ENCODE measurements around the gene SPRED1. TPM values are rescaled to one million over a fixed set of nuclear protein-coding genes. Genes with fewer than 3 reads are reported as not detected.

The SPRED1 gene
- total RNA-seq, 2 experiments from 2014 or later, result 0.10 to 0.13 TPM

DNA sequence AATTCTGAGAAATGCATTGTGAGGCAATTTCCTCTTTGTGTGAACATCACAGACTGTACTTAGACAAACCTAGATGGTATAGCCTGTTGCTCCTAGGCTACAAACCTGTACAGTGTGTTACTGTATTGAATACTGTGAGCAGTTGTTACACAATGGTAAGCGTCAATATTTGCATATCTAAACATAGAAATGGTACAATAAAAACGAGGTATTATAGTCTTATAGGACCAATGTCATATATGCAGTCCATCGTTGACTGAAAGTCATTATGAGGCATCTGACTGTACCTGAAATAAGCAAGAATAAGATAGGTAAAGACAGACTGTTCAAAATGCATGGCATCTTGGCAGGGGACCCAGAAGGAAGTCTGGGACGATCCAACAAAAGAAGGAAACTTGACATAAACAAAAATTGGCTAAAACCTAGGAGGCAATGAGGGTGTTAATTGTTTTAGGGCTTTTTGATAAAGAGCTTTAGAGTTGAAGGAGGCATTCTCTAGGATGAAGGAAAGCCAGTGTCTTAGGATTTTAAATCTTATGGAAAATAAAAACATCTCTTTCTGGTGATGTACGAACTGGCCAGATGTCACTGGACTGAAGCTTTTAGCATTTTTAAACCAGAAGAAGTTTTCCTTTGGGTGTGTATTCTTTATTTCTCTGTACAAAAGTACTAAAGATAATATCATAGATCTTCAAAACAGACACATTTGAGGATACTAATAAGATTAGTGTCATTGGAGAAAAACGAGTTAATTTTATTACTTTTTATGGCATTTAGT is 9.2 kb upstream of the SPRED1 start:
- DNase-seq, result no peak
- no peak overlapping the region for H3K27ac Mint-ChIP-seq
- H3K27me3 Mint-ChIP-seq, result peaks cover 31% of the 10 kb centered on the region
- H3K36me3 Mint-ChIP-seq (ENCODE audit: low read depth), result no peaks in the 10 kb centered on the region
- no peaks in the 10 kb centered on the region for H3K9me3 Mint-ChIP-seq
- no peaks in the 10 kb centered on the region for H3K4me1 Mint-ChIP-seq
- no peak overlapping the region for H3K4me3 Mint-ChIP-seq
- ChIA-PET CTCF (no interaction called here), POLR2A (interaction anchor here (0.8 to 0.9 kb wide), 2 partner anchors 8 to 9 kb away, joined by 3 to 4 read pairs; partner anchors contain the start of gene SPRED1)

DNA sequence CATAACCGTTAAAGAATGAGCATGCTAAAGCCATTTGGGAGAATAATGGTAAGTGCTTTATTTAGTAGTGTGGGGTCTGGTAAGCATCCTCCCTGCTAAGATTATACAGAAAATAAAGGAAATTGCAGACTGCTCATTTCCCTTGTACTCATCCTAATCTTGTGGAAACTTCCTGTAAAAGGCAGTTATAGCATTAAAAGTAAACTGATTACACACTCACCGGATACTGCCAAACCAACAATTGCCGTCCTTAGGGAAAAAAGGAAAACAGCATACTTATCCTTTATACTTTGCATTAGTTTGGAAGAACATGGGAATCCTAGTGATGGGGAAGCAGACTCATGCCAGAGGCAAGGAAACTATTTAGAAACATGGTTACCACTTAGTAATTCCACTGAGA is 5.3 kb upstream of the SPRED1 start:
- Mint-ChIP-seq H3K4me1 (peaks cover 9% of the 10 kb centered on the region), H3K27ac (no peak overlapping the region), H3K4me3 (no peak overlapping the region), H3K36me3 (ENCODE audit: low read depth) (no peaks in the 10 kb centered on the region), H3K27me3 (peaks cover 60% of the 10 kb centered on the region), H3K9me3 (no peaks in the 10 kb centered on the region)
- CTCF ChIA-PET, result no interaction called here
- DNase-seq, result no peak
- POLR2A ChIA-PET, result no interaction called here

DNA sequence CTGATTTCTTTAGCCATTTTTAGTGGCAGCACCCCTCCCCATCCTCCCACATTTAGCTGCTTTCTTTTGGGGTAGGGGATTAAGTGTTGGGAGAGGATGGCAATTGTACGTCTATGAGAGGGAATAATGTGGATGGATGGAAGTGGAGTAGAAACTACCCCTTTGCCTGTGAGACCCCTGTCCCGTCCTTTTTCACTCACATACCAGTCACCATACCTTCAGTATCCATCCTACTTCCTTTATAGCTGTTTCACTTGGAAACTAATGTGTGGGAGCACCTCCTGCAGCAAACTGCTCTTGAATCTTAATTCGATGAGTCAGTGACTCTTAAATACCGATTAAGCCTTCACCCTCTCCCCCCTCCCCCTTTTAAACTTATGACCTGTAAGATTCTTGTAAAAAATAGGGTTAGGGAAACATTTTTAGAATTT is 730 bp downstream of the SPRED1 start:
- Mint-ChIP-seq H3K27me3 (peaks cover 63% of the 10 kb centered on the region), H3K4me1 (peaks cover 25% of the 10 kb centered on the region), H3K4me3 (peak overlapping the region; percentile 61), H3K36me3 (ENCODE audit: low read depth) (no peaks in the 10 kb centered on the region), H3K27ac (no peak overlapping the region), H3K9me3 (no peaks in the 10 kb centered on the region)
- POLR2A ChIA-PET, result interaction anchor here (1.6 kb wide), 1 partner anchor 11 kb away, joined by 4 read pairs; no protein-coding TSS in a partner anchor
- no peak for DNase-seq
- CTCF ChIA-PET, result interaction anchor here (1.1 kb wide), 1 partner anchor 257 kb away, joined by 3 read pairs; no protein-coding TSS in a partner anchor

DNA sequence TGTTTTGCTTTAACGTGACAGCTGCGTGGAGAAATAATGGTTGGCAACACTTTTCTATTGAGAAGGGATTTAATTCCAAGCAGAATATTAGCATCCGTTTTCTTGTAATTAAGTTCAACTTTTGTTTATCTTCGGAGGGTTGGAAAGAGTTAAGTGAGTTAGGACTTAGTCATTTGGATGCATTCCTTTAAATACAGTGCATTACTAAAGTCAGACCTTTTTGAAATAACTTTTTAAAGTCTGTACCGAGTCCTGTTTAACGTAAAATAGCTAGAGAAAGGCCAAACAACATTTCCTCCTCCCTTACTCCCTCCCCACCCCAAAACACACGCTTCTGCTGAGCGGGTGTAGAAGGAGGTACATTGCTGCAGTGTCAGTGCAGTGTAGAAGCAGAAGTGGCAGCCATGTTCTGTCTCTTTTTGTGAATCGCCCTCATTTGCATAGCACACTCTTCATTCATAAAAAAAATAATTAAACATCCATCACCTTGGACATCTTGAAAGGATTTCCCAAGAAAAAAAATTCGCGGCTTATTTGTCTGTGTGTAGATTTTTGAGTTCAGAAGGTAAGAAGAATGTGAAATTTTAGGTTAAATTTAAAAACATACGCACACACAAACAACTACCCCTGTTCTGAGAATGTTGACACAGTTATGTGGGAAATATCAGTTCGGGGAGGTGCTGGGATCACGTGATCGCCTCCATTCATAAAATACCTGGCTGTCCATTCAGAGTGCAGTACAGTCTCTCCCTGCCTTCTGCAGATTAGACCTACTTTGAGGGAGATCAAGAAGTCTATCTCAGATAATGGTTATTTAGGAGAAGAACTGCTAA is 1.6 kb downstream of the SPRED1 start:
- Mint-ChIP-seq H3K9me3 (no peaks in the 10 kb centered on the region), H3K27ac (no peak overlapping the region), H3K4me3 (peak overlapping the region; percentile 14), H3K36me3 (ENCODE audit: low read depth) (no peaks in the 10 kb centered on the region), H3K27me3 (peaks cover 56% of the 10 kb centered on the region), H3K4me1 (peaks cover 25% of the 10 kb centered on the region)
- DNase-seq, result no peak
- ChIA-PET CTCF (no interaction called here), POLR2A (no interaction called here)

DNA sequence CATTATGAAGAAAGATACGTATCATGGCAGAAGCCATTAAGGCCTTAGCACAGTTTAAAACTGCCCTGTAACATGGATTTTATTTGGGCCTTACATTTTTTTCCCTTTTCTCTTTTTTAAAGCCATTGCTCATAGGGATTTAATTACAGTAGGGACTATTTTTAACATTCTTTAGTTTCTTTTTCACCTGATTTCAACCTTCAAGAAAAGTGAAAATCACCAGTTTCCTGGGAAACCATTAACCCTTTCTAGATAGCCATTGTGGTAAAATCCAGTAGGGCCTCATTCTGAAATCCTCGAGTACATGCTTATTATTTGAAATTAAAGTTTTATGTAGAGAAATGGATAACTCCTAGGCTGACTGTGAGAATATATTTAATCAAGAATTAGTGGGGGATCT is 3.1 kb downstream of the SPRED1 start:
- H3K27ac Mint-ChIP-seq, result no peak overlapping the region
- ChIA-PET POLR2A (no interaction called here), CTCF (no interaction called here)
- peaks cover 25% of the 10 kb centered on the region for H3K4me1 Mint-ChIP-seq
- no peak for DNase-seq
- H3K4me3 Mint-ChIP-seq, result no peak overlapping the region
- H3K9me3 Mint-ChIP-seq, result no peaks in the 10 kb centered on the region
- no peaks in the 10 kb centered on the region for H3K36me3 Mint-ChIP-seq (ENCODE audit: low read depth)
- peaks cover 48% of the 10 kb centered on the region for H3K27me3 Mint-ChIP-seq

DNA sequence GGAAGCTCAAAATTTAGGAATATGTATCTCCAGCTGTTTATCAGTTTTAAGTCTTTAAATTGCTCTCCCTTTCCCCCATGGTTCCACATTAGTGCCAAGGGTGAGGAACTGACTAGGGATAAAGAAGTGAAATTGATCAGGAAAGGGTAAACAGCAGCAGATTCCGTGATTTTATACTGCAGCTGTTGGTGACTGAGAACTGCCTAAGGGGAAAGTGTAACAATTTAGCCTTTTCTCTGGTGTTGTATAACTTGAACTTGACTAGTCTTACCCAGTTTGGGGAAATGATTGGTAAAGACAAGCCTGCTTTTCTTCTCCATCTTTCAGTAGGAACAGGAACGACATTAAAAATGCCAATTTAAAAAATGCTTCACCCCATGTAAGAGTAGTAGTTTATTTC is 5.0 kb downstream of the SPRED1 start:
- CTCF ChIA-PET, result no interaction called here

DNA sequence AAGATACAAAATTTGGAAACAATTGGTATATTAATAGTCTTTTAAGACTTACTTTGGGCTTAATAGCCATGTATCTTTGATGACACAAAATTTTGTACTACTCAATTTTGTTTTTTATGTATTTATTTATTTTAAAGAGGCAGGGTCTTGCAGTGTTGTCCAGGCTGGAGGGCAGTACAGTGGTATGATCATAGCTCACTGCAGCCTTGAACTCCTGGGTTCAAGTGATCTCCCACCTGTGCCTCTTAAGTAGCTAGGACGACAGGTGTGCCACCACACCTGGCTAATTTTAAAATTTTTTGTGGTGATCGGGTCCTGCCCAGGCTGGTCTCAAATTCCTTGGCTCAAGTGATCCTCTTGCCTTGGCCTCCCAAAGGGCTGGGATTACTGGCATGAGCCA is 6.5 kb downstream of the SPRED1 start:
- Mint-ChIP-seq H3K9me3 (no peaks in the 10 kb centered on the region), H3K27ac (no peak overlapping the region), H3K36me3 (ENCODE audit: low read depth) (no peaks in the 10 kb centered on the region), H3K4me1 (peaks cover 4% of the 10 kb centered on the region), H3K27me3 (peaks cover 26% of the 10 kb centered on the region), H3K4me3 (no peak overlapping the region)
- DNase-seq, result no peak
- CTCF ChIA-PET, result no interaction called here
- POLR2A ChIA-PET, result no interaction called here

More for the DNA sequence above, 5.0 kb downstream of the SPRED1 start:
- peaks cover 16% of the 10 kb centered on the region for H3K4me1 Mint-ChIP-seq
- H3K36me3 Mint-ChIP-seq (ENCODE audit: low read depth), result no peaks in the 10 kb centered on the region
- peaks cover 38% of the 10 kb centered on the region for H3K27me3 Mint-ChIP-seq
- no peaks in the 10 kb centered on the region for H3K9me3 Mint-ChIP-seq
- H3K27ac Mint-ChIP-seq, result no peak overlapping the region
- H3K4me3 Mint-ChIP-seq, result no peak overlapping the region
- POLR2A ChIA-PET, result no interaction called here
- DNase-seq, result no peak

DNA sequence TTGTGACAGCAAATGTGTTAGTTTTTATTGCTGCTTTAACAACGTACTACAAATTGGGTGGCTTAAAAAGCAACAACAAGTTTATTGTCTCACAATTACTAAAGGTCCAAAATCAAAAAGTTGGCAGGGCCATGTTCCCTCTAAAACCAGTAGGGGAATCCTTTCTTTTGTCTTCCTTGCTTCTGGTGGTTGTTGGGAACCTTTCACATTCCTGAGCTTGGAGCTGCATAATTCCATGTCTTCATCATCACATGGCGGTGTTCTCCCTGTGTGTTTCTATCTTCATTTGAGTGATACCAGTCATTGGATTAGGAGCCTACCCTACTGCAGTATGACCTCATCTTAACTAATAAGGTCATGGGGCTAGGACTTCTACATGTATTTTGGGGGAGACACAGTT is 7.4 kb downstream of the SPRED1 start:
- no peak overlapping the region for H3K4me3 Mint-ChIP-seq
- no peaks in the 10 kb centered on the region for H3K4me1 Mint-ChIP-seq
- no peaks in the 10 kb centered on the region for H3K36me3 Mint-ChIP-seq (ENCODE audit: low read depth)
- H3K27me3 Mint-ChIP-seq, result peaks cover 16% of the 10 kb centered on the region
- no peak overlapping the region for H3K27ac Mint-ChIP-seq
- POLR2A ChIA-PET, result no interaction called here
- no peaks in the 10 kb centered on the region for H3K9me3 Mint-ChIP-seq
- CTCF ChIA-PET, result no interaction called here
- DNase-seq, result no peak

DNA sequence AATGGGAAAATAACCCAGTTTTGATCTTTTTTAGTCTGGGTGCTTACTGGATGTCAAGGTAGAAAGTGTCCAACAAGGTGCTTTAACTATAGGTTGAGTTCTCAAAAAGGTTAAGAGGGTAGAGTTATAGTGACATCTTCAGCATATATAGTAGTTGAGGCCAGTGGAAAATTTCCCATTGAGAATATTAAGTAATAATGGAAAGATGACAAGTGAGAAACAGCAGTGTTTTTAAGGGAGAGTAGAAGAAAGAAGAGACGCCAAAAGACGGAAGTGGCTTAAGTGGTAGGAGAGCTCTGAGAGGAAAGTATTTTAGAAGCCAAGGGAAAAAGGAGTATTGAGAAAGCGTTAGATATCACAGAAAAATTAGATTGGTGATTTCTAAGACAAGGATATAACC is 10.6 kb downstream of the SPRED1 start:
- Mint-ChIP-seq H3K27me3 (peaks cover 8% of the 10 kb centered on the region), H3K36me3 (ENCODE audit: low read depth) (no peaks in the 10 kb centered on the region), H3K4me1 (no peaks in the 10 kb centered on the region), H3K9me3 (no peaks in the 10 kb centered on the region), H3K27ac (no peak overlapping the region), H3K4me3 (no peak overlapping the region)
- ChIA-PET POLR2A (no interaction called here), CTCF (no interaction called here)
- DNase-seq, result no peak

DNA sequence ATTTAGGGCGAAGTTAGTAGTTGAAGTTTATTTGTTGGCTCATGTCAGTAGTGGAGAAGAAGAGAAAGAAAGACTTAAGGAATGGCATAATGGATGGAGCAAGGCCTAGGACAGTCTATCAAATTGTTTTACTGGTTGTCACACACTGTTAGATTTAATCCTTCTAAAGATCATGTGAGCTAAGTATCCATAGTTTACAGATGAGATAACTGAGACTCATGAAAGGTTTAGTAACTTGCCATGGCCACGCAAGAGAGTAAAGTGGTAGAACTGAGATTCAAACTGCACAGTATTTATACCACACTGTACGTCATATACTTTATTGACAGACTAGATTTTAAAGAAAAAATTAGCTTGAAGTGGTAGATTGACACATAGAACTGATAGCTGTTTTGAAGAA is 11.4 kb downstream of the SPRED1 start:
- Mint-ChIP-seq H3K27me3 (peaks cover 8% of the 10 kb centered on the region), H3K4me1 (no peaks in the 10 kb centered on the region), H3K36me3 (ENCODE audit: low read depth) (no peaks in the 10 kb centered on the region), H3K4me3 (no peak overlapping the region), H3K27ac (no peak overlapping the region), H3K9me3 (no peaks in the 10 kb centered on the region)
- POLR2A ChIA-PET, result interaction anchor here (1.0 kb wide), 1 partner anchor 13 kb away, joined by 3 read pairs; no protein-coding TSS in a partner anchor
- CTCF ChIA-PET, result no interaction called here
- no peak for DNase-seq

DNA sequence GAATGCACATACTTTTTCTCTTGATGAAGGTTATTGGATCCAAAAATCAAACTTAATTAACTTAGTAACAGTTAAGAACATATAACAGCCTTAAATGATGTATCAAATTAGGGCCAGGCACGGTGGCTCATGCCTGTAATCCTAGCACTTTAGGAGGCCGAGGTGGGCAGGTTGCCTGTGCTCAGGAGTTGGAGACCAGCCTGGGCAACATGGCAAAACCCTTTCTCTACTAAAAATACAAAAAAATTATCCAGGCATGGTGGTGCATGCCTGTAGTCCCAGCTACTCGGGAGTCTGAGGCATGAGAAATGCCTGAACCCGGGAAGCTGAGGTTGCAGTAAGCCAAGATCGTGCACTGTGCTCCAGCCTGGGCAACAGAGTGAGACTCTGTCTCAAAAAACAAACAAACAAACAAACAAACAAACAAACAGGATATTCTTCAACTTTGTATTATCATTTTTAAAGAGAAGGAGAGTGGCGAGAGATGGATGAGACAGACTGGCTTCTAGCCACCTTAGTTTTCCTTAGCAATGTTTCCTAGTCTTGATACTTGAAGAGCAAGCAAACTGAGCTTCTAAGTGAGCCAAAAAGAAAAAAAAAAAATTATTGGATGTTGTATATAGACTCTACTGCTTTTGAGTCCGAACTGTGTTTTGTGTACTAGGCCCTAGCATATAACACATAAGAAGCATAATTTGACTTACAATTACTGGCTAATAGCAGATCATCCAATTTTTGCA is 13.8 kb downstream of the SPRED1 start:
- Mint-ChIP-seq H3K4me3 (no peak overlapping the region), H3K27ac (no peak overlapping the region), H3K4me1 (no peaks in the 10 kb centered on the region), H3K9me3 (no peaks in the 10 kb centered on the region), H3K36me3 (ENCODE audit: low read depth) (no peaks in the 10 kb centered on the region), H3K27me3 (no peaks in the 10 kb centered on the region)
- ChIA-PET POLR2A (no interaction called here), CTCF (no interaction called here)
- no peak for DNase-seq

DNA sequence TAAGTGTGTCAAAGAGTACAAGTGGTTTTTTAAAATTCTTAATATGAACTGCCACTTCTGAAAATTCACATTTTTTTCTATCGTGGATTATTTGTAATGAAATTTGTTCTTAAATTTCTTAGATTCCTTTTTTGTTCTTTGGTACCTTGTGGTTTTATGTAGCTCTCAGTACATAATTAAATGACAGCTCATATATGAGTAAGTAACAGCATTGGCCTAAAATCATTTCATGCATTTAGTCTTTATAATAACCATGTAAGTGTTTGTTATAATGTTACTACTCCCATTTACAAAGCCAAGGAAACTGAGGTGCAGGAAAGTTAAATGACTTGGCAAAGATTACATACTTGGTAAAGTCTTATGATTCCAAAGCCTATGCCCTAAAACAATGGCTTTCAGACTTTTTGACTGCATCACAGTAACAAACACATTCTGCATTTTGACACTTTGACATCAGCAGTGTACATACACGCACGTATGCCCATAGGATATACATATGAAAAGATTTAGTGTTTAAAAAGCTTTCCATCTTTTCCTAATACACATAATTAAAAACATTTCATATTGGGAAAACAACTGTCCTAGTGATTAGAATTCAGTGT is 14.9 kb downstream of the SPRED1 start:
- DNase-seq, result no peak
- Mint-ChIP-seq H3K27me3 (peaks cover 3% of the 10 kb centered on the region), H3K27ac (no peak overlapping the region), H3K36me3 (ENCODE audit: low read depth) (no peaks in the 10 kb centered on the region), H3K4me3 (no peak overlapping the region), H3K4me1 (no peaks in the 10 kb centered on the region), H3K9me3 (no peaks in the 10 kb centered on the region)
- ChIA-PET CTCF (no interaction called here), POLR2A (no interaction called here)

DNA sequence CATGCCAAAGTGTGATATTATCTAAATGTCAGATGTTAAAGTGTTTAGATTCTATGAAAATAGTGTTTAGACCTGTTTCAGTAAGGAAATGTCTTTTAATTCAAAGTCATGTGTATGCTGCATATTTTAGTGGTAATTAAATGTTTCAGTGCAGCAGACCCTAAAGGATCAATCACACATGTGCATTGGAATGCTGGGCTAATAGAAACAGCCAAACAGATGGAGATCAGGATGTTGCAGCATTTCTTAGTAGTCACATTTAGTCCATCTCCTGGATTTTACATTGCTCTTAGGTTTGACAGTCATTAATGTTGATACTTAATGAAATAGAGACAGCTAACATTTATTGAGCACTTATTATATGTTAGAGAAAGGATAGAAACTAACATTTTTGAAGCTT is 18.5 kb downstream of the SPRED1 start:
- Mint-ChIP-seq H3K27ac (no peak overlapping the region), H3K9me3 (no peaks in the 10 kb centered on the region), H3K27me3 (peaks cover 11% of the 10 kb centered on the region), H3K4me1 (no peaks in the 10 kb centered on the region), H3K36me3 (ENCODE audit: low read depth) (no peaks in the 10 kb centered on the region), H3K4me3 (no peak overlapping the region)
- ChIA-PET POLR2A (no interaction called here), CTCF (no interaction called here)
- DNase-seq, result no peak

Measured in activated CD4-positive, alpha-beta memory T cell treated with anti-CD3 and anti-CD28 coated beads, Interleukin-2, amount 10 ng/mL, durations not matched to agents 7 days and 5 days (primary cell).